CD4-positive, alpha-beta T cell treated with Interleukin-17A for 4 hours (primary cell): ENCODE measurements around the gene ZNF236.

Experiments
- DNase-seq: peaks from one replicate; pipeline ENCODE4 v3.0.0-alpha.2; 2020; ENCODE audit warnings: mixed read lengths

Gene ZNF236

DNA sequence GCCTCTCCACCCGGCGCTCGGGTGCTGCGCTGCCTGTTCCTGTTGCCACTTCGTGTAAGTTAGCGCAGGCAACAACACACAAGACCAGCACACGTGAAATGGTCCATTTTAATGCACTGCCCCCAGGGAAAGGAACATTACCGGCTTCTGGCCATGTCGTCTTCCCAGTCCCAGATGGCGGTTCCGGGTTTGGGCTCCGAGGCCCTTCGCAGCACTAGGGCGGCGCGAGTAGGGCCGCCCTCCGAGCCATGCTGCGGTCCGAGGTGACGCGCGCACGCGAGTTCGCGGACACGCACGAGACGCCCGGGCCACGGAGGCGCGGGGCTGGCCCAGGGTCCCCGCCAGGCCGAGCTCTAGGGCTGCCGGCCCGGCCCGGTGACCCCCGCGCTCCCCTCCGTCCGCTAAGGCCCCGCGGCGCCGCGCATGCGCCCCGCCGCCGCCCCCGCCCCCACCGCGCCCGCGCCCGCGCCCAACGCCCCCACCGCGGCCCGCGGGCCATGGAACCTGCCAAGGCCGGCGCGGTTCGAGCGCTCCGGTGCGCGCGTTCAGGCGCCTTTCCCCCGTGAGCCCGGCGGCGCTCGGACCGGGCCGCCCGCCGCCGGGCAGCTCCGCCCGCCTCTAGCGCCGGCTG lies 367 bp upstream of the ZNF236 start:
- peak; percentile 73 for DNase-seq

DNA sequence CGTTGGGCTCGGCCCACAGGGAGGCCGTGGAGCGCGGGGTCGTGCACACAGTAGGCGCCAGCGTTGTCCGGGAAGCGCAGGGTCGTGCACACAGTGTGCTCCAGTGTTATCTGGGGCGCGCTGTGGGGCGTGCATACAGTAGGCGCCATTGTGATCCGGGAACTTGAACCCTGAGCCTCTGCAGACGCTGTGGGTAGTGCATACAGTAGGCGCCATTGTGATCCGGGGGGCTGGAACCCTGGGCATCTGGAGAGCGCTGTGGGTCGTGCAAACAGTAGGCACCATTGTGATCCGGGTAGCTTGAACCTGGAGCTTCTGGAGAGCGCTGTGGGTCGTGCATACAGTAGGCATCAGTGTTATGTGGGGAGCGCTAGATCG lies 793 bp downstream of the ZNF236 start:
- no peak for DNase-seq

DNA sequence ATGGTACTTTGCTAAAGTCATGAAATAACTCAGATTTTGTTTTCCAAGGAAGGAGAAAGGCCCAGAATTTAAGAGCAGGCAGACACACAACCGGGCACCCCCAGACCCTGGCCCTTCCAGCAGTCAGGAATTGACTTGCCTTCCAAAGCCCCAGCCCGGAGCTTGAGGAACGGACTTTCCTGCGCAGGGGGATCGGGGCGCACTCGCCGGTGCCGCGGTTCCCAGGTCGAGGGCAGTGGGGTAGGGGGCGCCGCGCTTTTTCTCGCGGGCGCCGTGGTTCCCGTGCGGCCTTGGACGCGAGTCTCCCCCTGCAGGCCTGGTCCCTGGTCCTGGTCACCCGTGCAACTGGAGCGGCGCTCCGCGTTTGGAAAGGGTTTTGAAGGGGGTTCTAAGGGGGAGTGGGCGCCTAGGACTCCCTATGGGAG lies 1.2 kb downstream of the ZNF236 start:
- peak; percentile 22 for DNase-seq

DNA sequence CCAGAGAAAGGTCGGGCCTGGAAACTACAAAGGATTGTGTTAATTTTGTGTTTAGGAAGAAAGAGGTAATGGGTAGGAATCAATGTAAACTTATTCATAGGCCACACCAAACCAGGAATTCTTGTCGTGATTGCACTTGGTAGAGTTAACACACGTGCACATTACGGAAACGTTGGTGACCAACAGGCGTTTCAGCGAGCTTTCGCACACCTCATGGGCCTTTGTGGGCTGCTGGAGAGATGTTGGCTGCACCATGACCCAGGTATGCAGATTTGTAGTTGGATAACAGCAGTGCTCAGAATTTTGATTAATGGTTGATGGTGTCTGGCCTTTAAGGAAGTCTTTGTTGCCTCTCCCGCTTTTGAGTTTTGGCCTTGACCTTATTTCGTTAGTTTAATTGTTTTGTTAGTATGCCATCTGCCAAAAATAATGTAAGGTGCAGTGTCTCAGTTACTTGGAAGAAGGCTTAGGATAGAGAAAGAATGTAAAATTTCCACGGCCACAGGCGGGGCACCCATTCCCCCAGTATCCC lies 1.9 kb downstream of the ZNF236 start:
- DNase-seq, result no peak

DNA sequence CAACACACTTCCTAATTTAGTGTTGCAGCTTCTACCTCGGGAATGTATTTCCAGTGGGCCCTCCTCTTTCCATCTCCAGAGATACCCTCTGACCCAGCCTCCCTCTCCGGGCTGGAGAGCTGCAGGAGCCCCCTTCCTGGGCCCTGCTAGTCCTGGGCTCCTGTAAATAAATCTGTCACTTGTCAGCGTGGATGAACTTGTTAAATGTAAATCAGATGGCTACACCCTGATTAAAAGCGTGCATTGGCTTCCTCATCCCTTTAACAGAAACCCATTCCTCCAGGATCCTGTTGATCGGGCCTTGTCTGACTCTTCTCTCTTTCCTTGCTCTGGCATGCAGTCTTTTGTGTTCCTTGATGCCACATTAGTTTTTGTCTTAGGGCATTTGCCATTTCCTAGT lies 2.4 kb downstream of the ZNF236 start:
- no peak for DNase-seq

DNA sequence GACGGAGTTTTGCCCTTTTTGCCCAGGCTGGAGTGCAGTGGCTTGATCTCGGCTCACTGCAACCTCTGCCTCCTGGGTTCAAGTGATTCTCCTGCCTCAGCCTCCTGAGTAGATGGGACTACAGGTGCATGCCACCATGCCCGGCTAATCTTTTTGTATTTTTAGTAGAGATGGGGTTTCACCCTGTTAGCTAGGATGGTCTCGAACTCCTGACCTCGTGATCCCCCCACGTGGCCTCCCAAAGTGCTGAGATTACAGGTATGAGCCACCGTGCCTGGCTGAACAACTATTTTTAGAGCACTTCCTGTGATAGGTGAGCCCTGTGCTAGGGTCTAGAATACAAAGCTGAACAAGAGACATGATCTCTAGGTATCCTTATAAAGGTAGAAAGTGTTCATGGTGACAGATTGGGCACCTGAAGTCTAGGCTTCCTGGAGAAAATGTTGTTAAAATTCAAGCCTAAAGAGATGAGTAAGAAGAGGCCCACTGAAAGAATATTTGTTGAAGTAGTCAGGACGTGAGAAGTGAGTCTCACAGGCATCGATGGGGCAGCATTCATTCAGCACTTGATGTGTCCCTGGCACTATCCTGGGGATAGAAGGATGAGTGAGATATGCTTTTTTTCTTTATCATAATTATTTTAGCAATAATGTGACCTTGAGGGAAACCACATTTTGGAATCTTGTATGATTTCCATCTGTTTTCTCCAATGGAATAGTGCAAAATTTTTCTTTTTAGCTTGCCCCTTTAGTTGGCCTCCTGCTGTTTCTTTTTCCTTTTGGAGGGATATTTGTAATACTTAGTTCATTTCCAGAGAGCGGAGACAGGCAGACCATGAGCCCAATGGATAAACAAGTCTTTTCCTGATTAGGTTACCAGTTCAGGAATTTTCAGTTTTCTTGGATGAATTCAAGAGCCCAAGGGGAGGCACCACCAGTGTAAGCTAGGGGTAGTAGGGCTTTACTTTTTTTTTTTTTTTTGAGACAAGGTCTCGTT lies 5.1 kb downstream of the ZNF236 start:
- no peak for DNase-seq

DNA sequence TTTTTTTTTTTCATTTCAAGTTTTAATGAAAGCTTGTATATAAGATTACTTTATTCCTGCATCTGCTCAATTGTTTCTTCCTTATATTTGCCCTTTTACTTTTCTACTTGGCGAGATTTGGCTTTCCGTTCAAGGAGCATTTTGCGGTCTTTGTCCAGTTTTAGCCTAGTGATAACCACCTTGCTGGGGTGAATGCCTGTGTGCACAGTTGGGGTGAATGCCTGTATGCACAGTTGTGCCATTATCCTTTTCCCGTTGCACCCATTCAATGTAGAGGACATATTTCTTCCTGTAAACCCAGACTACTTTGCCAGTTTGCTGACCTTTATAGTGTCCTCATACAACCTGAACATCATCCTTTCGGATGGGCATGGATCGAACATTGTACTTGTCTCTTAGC lies 12.0 kb downstream of the ZNF236 start:
- no peak for DNase-seq

DNA sequence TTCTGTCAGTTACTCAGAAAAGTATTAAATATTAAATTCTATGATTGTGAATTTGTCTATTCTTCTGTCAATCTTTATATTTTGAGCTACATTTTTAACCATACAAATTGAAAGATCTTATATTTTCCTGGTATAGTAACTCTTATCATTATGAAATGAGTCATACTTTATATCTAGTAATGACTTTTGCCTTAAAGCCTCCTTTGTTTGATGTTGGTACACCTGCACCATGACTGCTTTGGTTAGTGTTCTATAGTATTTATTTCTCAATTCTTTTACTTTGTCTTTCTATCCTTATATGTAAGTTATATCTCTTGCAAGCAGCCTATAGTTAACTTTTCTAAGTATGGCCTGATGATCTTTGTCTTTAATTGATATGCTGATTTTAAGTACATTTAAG lies 13.0 kb downstream of the ZNF236 start:
- DNase-seq, result no peak

DNA sequence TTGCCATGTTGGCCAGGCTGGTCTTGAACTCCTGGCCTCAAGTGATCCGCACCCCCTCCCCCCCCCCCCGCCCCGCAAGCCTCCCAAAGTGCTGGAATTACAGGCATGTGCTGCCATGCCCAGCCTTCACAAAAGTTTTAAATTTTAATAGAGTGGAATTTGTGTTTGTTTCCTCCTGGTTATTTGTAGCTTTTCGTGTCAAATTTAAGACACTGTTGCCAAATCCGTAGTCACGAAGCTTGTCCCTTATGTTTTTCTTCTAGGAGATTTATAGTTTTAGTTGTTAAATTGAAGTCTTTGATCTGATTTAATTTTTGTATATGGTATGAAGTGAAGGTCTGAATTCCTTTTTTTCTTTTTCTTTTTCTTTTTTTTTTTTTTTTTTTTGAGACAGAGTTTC lies 14.7 kb downstream of the ZNF236 start:
- DNase-seq, result no peak

DNA sequence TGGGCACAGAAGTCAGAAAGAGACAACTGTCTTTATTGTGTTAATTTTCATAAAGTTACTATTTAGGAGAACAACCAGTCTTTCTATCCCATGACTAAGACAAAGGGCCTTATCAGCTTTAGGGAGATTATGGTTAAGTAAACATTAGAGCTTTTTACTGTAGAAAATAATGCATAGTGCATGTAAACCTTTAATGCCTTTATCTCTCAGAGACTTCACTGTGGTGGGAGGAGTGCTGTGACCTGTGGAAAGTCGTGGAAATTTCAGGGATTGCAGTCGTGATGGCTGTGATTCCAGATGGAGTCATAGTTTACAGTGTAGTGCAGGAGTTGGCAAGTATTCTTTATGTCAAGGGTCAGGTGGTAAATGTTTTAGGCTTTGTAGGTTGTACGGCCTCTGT lies 15.8 kb downstream of the ZNF236 start:
- DNase-seq, result no peak

DNA sequence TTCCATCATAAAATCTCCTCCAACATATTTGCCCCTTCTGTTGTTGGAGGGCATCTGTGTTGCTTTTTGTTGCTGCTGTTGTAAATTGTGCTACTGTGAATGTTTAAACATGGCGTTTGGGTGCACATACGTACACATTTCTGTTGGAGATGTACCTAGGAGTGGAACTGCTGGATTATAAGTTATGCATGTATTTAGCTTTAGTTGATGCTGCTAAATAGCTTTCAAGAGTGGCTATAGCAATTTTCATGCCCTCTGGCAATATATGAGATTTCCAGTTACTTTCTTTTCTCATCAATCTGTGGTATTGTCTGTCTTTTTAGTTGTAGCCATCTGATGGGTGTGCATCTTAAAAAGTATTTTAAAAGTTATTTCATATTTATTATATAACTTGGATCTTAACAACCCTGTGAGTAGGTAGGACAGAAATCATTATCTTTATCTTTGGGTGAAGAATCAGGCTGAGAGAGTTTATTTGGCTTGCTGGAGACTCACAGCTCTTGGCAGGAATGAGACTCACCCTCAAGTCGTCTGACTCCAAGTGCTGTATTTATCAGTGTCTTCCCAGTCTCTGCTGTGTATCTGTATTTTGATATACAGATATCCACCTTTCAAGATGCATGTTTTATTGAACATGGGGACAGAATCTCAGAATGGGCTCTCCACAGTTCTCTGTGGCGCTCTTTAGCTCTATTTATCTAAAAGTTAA lies 16.9 kb downstream of the ZNF236 start:
- no peak for DNase-seq

DNA sequence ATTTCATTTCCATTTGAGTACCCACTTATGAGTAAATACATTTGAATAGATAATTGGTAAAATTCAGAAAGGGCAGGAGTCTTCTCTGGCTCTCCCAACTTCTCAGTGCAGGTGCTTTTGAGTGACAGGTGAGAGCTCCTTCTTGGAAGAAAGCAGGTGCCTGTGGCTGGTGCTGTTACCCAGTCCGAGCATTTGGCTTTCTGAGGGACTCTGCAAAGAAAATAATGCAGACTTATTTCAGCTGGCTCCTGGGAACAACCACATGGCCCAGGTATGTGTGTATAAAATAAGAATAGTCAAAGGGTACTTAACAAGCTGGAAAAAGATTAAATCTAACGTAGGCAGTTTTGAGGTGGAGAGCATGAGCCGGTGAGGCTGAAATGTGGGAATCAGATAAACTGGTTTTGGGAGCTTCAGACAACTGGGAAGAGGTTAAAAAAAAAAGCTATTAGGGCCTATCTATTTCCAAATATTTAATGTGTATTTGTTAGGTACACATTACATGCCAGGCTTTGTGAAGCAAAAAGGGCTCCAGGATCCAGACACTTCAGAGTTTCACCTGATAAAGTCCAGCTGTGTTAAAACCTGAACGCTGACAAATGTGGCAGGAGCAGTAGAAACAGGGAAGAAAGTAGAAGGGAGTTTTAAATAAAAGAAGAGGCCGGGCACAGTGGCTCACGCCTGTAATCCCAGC lies 20.6 kb downstream of the ZNF236 start:
- DNase-seq, result no peak

DNA sequence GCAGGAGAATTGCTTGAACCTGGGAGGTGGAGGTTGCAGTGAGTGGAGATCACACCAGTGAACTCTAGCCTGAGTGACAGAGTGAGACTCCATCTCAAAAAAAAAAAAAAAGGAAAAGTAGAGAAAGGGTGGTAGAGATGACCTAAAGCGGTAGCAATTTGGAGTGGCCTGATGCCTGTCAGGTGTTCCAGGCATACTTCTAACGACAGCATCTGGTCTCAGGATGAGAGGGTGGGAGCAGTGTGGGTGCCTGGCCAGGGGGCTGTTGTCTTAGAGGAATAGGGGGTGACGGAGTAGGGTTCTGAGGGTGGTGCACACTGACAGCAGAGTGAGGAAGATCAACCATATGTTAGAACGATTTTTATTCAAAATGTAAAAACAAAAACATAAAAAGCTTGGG lies 21.8 kb downstream of the ZNF236 start:
- no peak for DNase-seq

DNA sequence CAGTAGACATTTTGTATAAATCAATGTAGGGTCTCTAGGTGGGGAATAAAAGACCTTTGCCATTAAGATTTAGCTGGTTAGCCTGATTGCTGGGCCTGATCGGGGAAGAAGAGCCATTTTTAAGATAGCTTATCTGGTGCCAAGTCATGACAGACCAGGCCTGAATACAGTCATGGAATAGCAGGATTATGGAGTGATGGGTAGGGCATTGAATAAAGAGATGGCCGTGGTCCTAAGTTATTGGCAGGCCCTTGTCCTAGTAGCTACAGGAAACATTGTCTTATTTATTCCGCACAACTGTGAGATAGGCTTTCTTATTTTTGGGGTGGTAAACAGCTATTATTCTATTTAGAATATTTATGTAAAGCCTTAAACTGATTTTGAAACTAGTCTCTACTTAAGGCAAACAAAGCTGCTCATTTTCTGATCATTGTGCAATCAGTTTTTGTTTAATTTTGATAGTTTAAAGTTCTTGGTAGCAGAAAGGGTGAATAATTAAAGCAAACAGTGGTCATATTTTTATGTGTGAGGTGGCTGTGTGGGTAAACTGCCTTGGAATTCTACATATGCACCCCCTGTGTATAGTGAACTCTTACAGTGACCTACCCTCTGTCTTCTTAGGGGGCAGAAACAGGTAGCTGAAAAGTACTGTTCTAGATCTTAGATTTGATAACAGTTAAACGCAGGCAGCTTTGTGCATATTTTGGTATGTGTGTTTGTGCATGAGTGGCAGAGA lies 22.6 kb downstream of the ZNF236 start:
- no peak for DNase-seq

DNA sequence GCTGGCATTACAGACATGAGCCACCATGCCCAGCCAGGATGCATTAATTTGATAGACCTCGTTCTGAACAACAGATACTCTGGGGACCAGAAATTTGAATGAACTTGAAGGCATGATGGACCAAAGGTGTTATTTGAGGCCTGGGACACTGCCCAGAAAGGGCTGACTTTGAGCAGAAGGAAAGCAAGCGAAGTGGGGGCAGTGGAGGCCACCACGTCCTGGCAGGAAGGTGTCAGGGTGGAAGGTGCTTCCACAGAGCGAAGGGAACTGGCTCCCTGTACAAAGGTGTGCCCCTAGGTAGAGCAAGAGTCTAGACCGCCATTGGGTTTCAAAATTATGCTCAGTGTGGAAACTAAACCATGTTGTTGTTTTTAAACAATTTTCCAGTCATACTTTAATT lies 23.9 kb downstream of the ZNF236 start:
- DNase-seq, result no peak

DNA sequence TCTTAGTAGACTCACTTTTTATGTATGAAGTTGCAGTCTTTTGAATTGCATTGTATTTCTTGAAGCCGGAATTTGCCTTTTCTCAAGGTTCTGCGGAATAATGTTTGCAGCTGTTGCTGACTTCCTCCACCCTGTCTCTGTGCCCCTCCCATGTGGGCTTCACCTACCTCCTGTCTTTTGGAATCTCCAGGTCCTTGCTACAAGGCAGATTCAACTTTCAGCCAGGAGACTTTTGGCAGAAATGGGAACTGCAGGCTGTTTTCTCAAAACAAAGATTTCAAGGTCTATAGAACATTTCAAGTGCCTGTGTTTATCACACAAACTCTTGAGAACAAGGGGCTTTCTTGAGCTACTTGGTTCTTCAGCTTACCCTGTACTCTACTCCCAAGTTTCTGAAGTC lies 25.6 kb downstream of the ZNF236 start:
- DNase-seq, result no peak

DNA sequence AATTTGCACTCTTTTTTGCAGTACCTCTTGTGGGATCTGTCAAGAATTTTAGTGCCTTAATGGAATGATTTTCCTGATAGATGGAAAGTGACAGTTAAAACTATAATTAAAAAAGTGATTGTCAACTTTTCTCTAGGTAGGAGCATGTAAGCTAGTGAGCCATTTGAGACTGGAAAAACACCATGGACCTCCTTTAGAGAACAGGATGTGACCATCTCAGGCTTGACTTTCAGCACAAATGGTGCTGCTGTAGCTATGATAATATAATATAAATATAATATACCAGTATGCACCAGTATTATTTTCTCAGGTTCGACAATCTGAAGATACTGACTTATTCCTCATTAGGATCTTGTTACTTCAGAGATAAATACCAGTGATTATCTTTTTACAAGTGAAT lies 27.8 kb downstream of the ZNF236 start:
- DNase-seq, result no peak

DNA sequence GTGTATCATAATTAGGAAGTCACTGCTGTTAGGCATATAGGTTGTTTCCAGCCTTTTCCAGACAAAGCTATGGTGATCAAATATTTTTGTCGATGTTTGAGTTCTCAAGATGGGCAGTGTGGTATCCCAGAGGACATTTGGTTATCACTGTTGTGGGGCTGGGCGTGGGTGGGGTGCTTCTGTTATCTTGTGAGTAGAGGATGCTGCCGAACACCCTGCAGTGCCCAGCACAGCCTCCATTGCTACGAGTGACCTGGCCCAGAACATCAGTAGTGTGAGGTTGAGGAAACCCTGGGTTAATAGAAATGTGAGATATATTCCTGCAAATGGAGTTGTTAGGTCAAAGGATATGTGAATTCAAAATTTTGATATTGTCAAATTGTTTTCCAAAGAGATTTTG lies 33.2 kb downstream of the ZNF236 start:
- no peak for DNase-seq

DNA sequence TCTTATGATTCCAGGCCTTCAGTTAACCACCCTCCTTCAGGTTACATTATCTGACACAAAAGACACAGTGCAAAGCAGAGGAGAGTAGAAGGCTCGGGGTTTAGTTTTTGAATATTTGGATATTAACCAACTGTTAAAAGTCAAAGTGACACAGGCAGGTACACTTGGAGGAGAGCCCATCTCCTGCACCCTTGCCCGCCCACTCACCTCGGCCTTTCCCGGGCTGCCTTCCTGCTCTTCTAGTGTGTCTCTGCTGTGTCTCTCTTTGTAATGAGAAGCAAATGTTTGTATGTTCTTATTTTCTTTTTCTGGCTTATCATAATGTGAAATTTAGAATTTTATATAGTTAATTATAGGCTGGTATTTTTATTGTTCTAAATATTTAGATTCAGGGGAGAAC lies 35.1 kb downstream of the ZNF236 start:
- DNase-seq, result no peak

DNA sequence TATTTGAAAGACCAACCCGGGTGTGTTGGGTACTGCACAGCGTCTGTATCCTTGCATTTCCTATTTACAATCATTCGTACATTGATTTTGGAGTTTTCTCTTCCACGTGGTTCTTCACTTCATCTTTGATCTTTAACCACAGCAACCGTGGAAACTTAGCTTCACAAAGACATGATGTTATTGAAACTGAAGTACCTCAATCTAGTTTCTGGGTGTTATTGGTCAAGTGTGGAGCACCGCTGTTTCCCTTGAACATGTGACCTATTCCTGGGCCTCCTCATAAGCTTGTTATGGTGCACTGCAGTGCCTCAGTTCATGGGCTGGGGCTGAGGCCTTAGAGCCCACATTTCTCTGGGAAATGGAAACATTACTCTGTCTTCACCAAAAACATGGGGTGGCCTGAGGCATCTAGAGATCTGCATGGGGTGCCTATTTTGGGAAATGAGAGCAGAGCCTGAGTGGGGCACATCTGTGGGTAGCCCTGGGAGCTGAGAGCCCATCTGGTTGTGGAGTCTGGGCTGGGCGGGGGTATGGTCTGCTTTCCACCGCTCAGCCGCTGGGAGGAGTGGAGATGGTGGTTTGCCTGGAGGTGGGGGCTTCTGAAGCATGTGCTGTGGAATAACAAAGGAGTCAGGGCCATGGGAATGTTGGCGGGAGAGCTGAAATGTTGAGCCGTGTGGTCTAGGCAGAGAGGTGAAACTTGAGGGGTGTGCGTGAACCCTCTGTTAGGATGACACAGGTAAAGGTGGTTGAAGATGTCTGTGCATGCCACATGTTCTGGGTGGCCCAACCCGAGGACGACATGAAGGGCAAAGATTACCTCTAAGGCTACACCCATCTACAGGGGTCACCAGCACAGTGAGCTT lies 37.4 kb downstream of the ZNF236 start:
- DNase-seq, result no peak

DNA sequence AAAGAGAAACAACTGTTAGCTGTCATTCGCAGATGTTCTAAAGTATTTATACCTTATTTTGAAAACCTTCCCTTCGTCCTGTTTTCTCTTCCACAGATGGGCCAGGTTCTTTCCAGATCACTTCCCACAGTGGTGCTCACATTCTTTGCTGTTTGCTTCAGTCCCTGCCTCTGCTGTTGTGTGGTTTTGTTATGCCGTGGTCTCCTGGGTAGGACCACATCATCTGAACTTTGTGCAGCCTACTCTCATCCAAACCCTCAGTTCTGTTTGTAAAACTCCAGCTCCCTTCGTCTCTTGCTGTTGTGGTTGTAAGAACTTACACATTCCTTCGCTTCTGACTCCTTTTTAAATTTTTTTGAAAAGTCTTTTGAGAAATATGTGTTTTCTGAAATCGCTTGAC lies 38.1 kb downstream of the ZNF236 start:
- no peak for DNase-seq
